Keratinocyte (primary cell): Measurements from ENCODE around the gene CCDC40. TPM values are rescaled to one million over a fixed set of nuclear protein-coding genes. Genes with fewer than 3 reads are reported as not detected.

ENCODE experiments used
- DNase-seq: peaks from one replicate; pipeline ENCODE4 v3.0.0-alpha.2; 2011; ENCODE audit warnings: low read depth, missing footprints, low spot score
- FAIRE-seq: peaks from 2 replicates; lab custom pipeline; 2011; peaks lifted over from hg19 to GRCh38; lab: Jason Lieb, UNC
- H2AFZ ChIP-seq: 2 replicates; pipeline ENCODE4 v1.6.0; 2012; ENCODE audit warnings: low read length, control low read depth, inconsistent platforms; ENCODE audit not compliant: control insufficient read depth
- H3K27ac ChIP-seq: 2 replicates; pipeline ENCODE4 v1.5.1; 2011; ENCODE audit warnings: low read length; ENCODE audit not compliant: control insufficient read depth, insufficient read depth
- H3K27me3 ChIP-seq: 3 replicates; pipeline ENCODE4 v1.6.0; 2011; ENCODE audit warnings: low read length; ENCODE audit not compliant: control insufficient read depth, insufficient read depth; ENCODE audit errors: extremely low read depth
- H3K36me3 ChIP-seq, 2 experiments: 2 replicates in 1 of 2; 3 replicates in 1 of 2; pipeline ENCODE4 v1.5.1; 2011; ENCODE audit warnings: low read length in 2 of 2, mild to moderate bottlenecking in 1 of 2; ENCODE audit not compliant: control insufficient read depth in 2 of 2, insufficient read depth in 2 of 2; ENCODE audit errors: extremely low read depth in 1 of 2
- H3K4me1 ChIP-seq: 3 replicates; pipeline ENCODE4 v1.5.1; 2011; ENCODE audit warnings: low read length; ENCODE audit not compliant: control insufficient read depth, insufficient read depth; ENCODE audit errors: extremely low read depth
- H3K4me2 ChIP-seq: 3 replicates; pipeline ENCODE4 v1.6.0; 2011; ENCODE audit warnings: low read depth, low read length; ENCODE audit not compliant: control insufficient read depth, insufficient read depth; ENCODE audit errors: extremely low read depth
- H3K4me3 ChIP-seq, 3 experiments: fragments of 200-600 bp in 1 of 3; sonication (generic) in 1 of 3; 2 replicates in 2 of 3; 3 replicates in 1 of 3; pipeline ENCODE4 v1.5.1; 2011 to 2016; ENCODE audit warnings: low read length in 3 of 3, mild to moderate bottlenecking in 3 of 3, control low read depth in 2 of 3, inconsistent platforms in 1 of 3, low read depth in 1 of 3, mixed read lengths in 1 of 3, mixed run types in 1 of 3, moderate library complexity in 1 of 3; ENCODE audit not compliant: control insufficient read depth in 2 of 3, insufficient read depth in 2 of 3; ENCODE audit errors: extremely low read depth in 1 of 3
- H3K79me2 ChIP-seq: 2 replicates; pipeline ENCODE4 v1.6.0; 2012; ENCODE audit warnings: low read length; ENCODE audit not compliant: control insufficient read depth, insufficient read depth
- H3K9ac ChIP-seq: 3 replicates; pipeline ENCODE4 v1.6.0; 2011; ENCODE audit warnings: low read length; ENCODE audit not compliant: control insufficient read depth, insufficient read depth; ENCODE audit errors: extremely low read depth
- H3K9me1 ChIP-seq: 3 replicates; pipeline ENCODE4 v1.6.0; 2011; ENCODE audit warnings: low read length; ENCODE audit not compliant: control insufficient read depth, insufficient read depth; ENCODE audit errors: extremely low read depth
- H3K9me3 ChIP-seq: 2 replicates; pipeline ENCODE4 v1.5.1; 2012; ENCODE audit warnings: low read depth, low read length; ENCODE audit not compliant: control insufficient read depth
- H4K20me1 ChIP-seq: 3 replicates; pipeline ENCODE4 v1.6.0; 2011; ENCODE audit warnings: low read length; ENCODE audit not compliant: control insufficient read depth, insufficient read depth; ENCODE audit errors: extremely low read depth
- EZH2 ChIP-seq: IDR thresholded peaks from one replicate; pipeline ENCODE4 v1.6.1; 2012; ENCODE audit warnings: inconsistent platforms, mild to moderate bottlenecking, low read length, moderate library complexity
- dilution Hi-C: fragments of 300-500 bp; cut with MboI; formaldehyde crosslinking; loops from one replicate; pipeline ENCODE4 v1.7.0; 2020; ENCODE audit warnings: low sequenced_read_pairs; ENCODE audit not compliant: extremely low pct_ligation_motif_present
- polyA plus RNA-seq, 5 experiments: library from polyadenylated mRNA; depleted of rRNA in 3 of 5; stranded (reverse) in 3 of 5; stranded (forward) in 1 of 5; unstranded in 1 of 5; fragments of >200 nt; gene quantifications; 1 replicate in 1 of 5; 2 replicates in 3 of 5; 3 replicates in 1 of 5; pipeline versions ENCODE4 v1.2.1 to v1.2.3, GENCODE V29; 2011 to 2012; ENCODE audit warnings: missing spikeins in 2 of 5, low read depth in 1 of 5, low replicate concordance in 1 of 5
- TF ChIP-seq, protein P1 (sequence below), 3 experiments: IDR thresholded peaks in 1 of 3; conservative IDR thresholded peaks in 1 of 3; optimal IDR thresholded peaks in 1 of 3; 2 replicates in 2 of 3; 3 replicates in 1 of 3; pipeline versions ENCODE3 to v1.5.1; 2011; ENCODE audit warnings: low read length in 3 of 3, mild to moderate bottlenecking in 3 of 3, moderate library complexity in 2 of 3, control low read depth in 1 of 3, inconsistent platforms in 1 of 3; ENCODE audit not compliant: insufficient read depth in 2 of 3; ENCODE audit errors: extremely low read depth in 1 of 3

CCDC40 gene
- polyA plus RNA-seq, 1 donor (not counting 4 experiments of a cell fraction or from before 2014, with no cell fraction given): 2.4 TPM

DNA sequence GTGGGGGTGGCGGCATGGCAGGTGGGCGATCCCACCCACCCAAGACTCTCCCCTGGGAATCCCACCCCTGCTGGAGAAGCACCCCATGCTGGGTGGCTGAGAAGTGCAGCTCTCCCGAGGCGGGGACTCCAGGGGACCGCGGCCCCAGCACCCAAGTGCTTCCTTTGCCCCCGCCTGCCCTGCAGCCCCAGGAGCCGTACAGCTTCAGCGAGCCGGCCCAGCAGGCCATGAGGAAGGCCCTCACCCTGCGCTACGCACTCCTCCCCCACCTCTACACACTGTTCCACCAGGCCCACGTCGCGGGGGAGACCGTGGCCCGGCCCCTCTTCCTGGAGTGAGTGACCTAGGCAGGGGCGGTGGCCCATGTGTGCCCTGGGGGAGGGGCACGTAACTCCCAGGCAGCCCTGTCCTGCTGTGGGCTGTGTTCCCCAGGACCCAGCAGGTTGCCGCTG, 76.6 kb downstream of the CCDC40 start:
- TF ChIP-seq, protein P1, sequence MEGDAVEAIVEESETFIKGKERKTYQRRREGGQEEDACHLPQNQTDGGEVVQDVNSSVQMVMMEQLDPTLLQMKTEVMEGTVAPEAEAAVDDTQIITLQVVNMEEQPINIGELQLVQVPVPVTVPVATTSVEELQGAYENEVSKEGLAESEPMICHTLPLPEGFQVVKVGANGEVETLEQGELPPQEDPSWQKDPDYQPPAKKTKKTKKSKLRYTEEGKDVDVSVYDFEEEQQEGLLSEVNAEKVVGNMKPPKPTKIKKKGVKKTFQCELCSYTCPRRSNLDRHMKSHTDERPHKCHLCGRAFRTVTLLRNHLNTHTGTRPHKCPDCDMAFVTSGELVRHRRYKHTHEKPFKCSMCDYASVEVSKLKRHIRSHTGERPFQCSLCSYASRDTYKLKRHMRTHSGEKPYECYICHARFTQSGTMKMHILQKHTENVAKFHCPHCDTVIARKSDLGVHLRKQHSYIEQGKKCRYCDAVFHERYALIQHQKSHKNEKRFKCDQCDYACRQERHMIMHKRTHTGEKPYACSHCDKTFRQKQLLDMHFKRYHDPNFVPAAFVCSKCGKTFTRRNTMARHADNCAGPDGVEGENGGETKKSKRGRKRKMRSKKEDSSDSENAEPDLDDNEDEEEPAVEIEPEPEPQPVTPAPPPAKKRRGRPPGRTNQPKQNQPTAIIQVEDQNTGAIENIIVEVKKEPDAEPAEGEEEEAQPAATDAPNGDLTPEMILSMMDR (optimal IDR thresholded peaks at IDR 0.05 in 1 of 3, IDR thresholded peaks at IDR 0.05 in 1 of 3, conservative IDR thresholded peaks at IDR 0.05 in 1 of 3; ENCODE audit: extremely low read depth in 1 of 3, insufficient read depth in 2 of 3, low read length in 3 of 3): no peak
- no peak for TF ChIP-seq EZH2
- no peaks in the 10 kb centered on the region for H3K27me3 ChIP-seq
- H4K20me1 ChIP-seq: no peaks in the 10 kb centered on the region
- dilution Hi-C loops: no loop called here
- H3K27ac ChIP-seq: no peak overlapping the region
- H3K4me2 ChIP-seq: no peak overlapping the region
- no peak overlapping the region for H3K4me3 ChIP-seq
- H3K9ac ChIP-seq: no peak overlapping the region
- FAIRE-seq (no peak), DNase-seq (no peak)
- no peaks in the 10 kb centered on the region for H3K36me3 ChIP-seq
- H3K79me2 ChIP-seq: no peaks in the 10 kb centered on the region
- H2AFZ ChIP-seq: no peak overlapping the region
- no peaks in the 10 kb centered on the region for H3K9me1 ChIP-seq
- peaks cover 12% of the 10 kb centered on the region for H3K4me1 ChIP-seq
- no peaks in the 10 kb centered on the region for H3K9me3 ChIP-seq

DNA sequence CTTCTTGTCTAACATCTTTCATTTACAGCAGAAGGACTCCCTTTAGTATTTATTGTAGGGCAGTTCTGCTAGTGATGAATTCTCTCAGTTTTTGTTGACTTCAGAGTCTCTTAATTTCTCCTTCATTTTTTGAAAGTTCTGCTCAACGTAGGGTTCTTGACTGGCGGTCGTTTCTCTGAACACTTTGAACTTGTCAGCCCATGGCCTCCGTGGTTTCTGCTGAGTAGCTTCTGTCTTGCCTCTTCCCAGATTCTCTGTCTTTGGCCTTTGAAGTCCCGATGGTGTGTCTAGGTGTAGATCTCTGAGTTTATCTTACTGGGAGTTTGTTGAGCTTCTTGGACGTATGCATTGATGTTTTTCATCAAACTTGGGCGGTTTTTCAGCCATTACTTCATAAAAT, 78.3 kb downstream of the CCDC40 start:
- DNase-seq (no peak), FAIRE-seq (no peak)
- H3K9me1 ChIP-seq: no peaks in the 10 kb centered on the region
- H3K9ac ChIP-seq: no peak overlapping the region
- no peaks in the 10 kb centered on the region for H3K36me3 ChIP-seq
- no peak overlapping the region for H3K4me3 ChIP-seq
- no peaks in the 10 kb centered on the region for H4K20me1 ChIP-seq
- TF ChIP-seq, protein P1 (optimal IDR thresholded peaks at IDR 0.05 in 1 of 3, IDR thresholded peaks at IDR 0.05 in 1 of 3, conservative IDR thresholded peaks at IDR 0.05 in 1 of 3; ENCODE audit: extremely low read depth in 1 of 3, insufficient read depth in 2 of 3, low read length in 3 of 3): no peak
- TF ChIP-seq EZH2: no peak
- peaks cover 3% of the 10 kb centered on the region for H3K4me1 ChIP-seq
- H3K4me2 ChIP-seq: no peak overlapping the region
- no peaks in the 10 kb centered on the region for H3K27me3 ChIP-seq
- H3K9me3 ChIP-seq: no peaks in the 10 kb centered on the region
- dilution Hi-C loops: no loop called here
- no peaks in the 10 kb centered on the region for H3K79me2 ChIP-seq
- no peak overlapping the region for H2AFZ ChIP-seq
- no peak overlapping the region for H3K27ac ChIP-seq
